SK-N-SH (cell line): ENCODE results near the gene BAIAP3. TPM values are rescaled to one million over a fixed set of nuclear protein-coding genes. Genes with fewer than 3 reads are reported as not detected.

Experiments
- CTCF ChIA-PET: fragments of 300-600, 350-600 bp; formaldehyde crosslinking; extraction: SDS; loops from one replicate; lab custom pipeline; 2021; lab: Yijun Ruan, JAX
- POLR2A ChIA-PET: fragments of 350-600 bp; sonication (Branson Sonifier 250); formaldehyde crosslinking; extraction: SDS; loops from one replicate; lab custom pipeline; 2020; ENCODE audit warnings: antibody characterized with exemption, inconsistent platforms; lab: Yijun Ruan, JAX
- DNase-seq: peaks from one replicate; pipeline ENCODE4 v3.0.0; 2012
- H2AFZ ChIP-seq: fragments of 200-600 bp; sonication (generic); 2 replicates; pipeline ENCODE4 v1.8.1; 2016; ENCODE audit warnings: antibody characterized with exemption, mild to moderate bottlenecking, low read depth
- H3F3A ChIP-seq: fragments of 200-600 bp; sonication (generic); replicated peaks from 2 replicates; pipeline ENCODE3; 2016; ENCODE audit warnings: antibody characterized with exemption, mild to moderate bottlenecking; ENCODE audit not compliant: insufficient read depth
- H3K27ac ChIP-seq, 2 experiments: fragments of 200-500 bp in 1 of 2; fragments of 200-600 bp in 1 of 2; sonication (Bioruptor generic) in 1 of 2; sonication (generic), shearing (Covaris generic) in 1 of 2; 2 replicates each; pipeline versions ENCODE4 v1.5.1 to v1.6.1; 2014 to 2016; ENCODE audit warnings: low read depth in 2 of 2, inconsistent platforms in 1 of 2, low read length in 1 of 2, mild to moderate bottlenecking in 1 of 2, mixed read lengths in 1 of 2
- H3K27me3 ChIP-seq: fragments of 200-600 bp; sonication (generic), shearing (Covaris generic); 2 replicates; pipeline ENCODE4 v1.6.1; 2016; ENCODE audit warnings: mixed run types; ENCODE audit not compliant: insufficient read depth
- H3K36me3 ChIP-seq, 2 experiments: fragments of 200-500 bp in 1 of 2; fragments of 200-600 bp in 1 of 2; sonication (Bioruptor generic) in 1 of 2; sonication (generic) in 1 of 2; replicated peaks in 1 of 2; 2 replicates each; pipeline versions ENCODE3 to v1.5.1; 2014 to 2016; ENCODE audit warnings: low read length in 1 of 2, mild to moderate bottlenecking in 1 of 2; ENCODE audit not compliant: insufficient read depth in 2 of 2, control insufficient read depth in 1 of 2
- H3K4me1 ChIP-seq, 2 experiments: fragments of 200-500 bp in 1 of 2; fragments of 200-600 bp in 1 of 2; sonication (Bioruptor generic) in 1 of 2; sonication (generic), shearing (Covaris generic) in 1 of 2; 2 replicates each; pipeline versions ENCODE4 v1.5.1 to v1.6.1; 2014 to 2016; ENCODE audit warnings: low read depth in 1 of 2, low read length in 1 of 2, mixed run types in 1 of 2; ENCODE audit not compliant: insufficient read depth in 2 of 2, control insufficient read depth in 1 of 2
- H3K4me2 ChIP-seq: fragments of 200-600 bp; sonication (generic), shearing (Covaris generic); 2 replicates; pipeline ENCODE4 v1.6.1; 2017; ENCODE audit warnings: mixed run types
- H3K4me3 ChIP-seq, 2 experiments: fragments of 200-500 bp in 1 of 2; fragments of 200-600 bp in 1 of 2; sonication (Bioruptor generic) in 1 of 2; sonication (generic), shearing (Covaris generic) in 1 of 2; 2 replicates each; pipeline versions ENCODE4 v1.5.1 to v1.8.1; 2014 to 2016; ENCODE audit warnings: low read depth in 2 of 2, inconsistent platforms in 1 of 2, low read length in 1 of 2, mild to moderate bottlenecking in 1 of 2, mixed read lengths in 1 of 2, moderate library complexity in 1 of 2
- H3K79me2 ChIP-seq: fragments of 200-600 bp; sonication (generic); 2 replicates; pipeline ENCODE4 v1.8.1; 2017; ENCODE audit warnings: mild to moderate bottlenecking; ENCODE audit not compliant: insufficient read depth
- H3K9ac ChIP-seq: fragments of 200-600 bp; sonication (generic); 2 replicates; pipeline ENCODE4 v1.6.1; 2017; ENCODE audit warnings: mixed run types
- H3K9me2 ChIP-seq: fragments of 200-600 bp; sonication (generic); 2 replicates; pipeline ENCODE4 v1.6.1; 2017; ENCODE audit warnings: mixed run types
- H3K9me3 ChIP-seq: fragments of 200-600 bp; sonication (generic); 2 replicates; pipeline ENCODE4 v1.6.1; 2017; ENCODE audit warnings: mixed run types, mild to moderate bottlenecking, moderate library complexity
- H4K20me1 ChIP-seq: fragments of 200-600 bp; sonication (generic); 2 replicates; pipeline ENCODE4 v1.6.1; 2017; ENCODE audit warnings: mild to moderate bottlenecking, mixed run types; ENCODE audit not compliant: insufficient read depth
- CHD2 ChIP-seq: fragments of 150-350 bp; IDR thresholded peaks from 2 replicates; pipeline ENCODE4 v1.6.1; 2018; ENCODE audit warnings: low read length; ENCODE audit not compliant: partially characterized antibody
- GABPA ChIP-seq: IDR thresholded peaks from 2 replicates; pipeline ENCODE4 v1.4.0; 2012; ENCODE audit warnings: low read depth, mild to moderate bottlenecking
- IRF3 ChIP-seq: fragments of 150-350 bp; IDR thresholded peaks from 2 replicates; pipeline ENCODE4 v1.6.1; 2016; ENCODE audit warnings: mild to moderate bottlenecking, low read depth, low read length
- JUND ChIP-seq: IDR thresholded peaks from 2 replicates; pipeline ENCODE4 v1.4.0; 2012
- MAX ChIP-seq: IDR thresholded peaks from 2 replicates; pipeline ENCODE4 v1.4.0; 2012; ENCODE audit warnings: low read depth
- MXI1 ChIP-seq: IDR thresholded peaks from 2 replicates; pipeline ENCODE4 v1.6.1; 2012; ENCODE audit warnings: mild to moderate bottlenecking, low read depth, low read length, improper control_type of control experiment
- NFIC ChIP-seq: IDR thresholded peaks from 2 replicates; pipeline ENCODE4 v1.4.0; 2012; ENCODE audit warnings: borderline replicate concordance
- PBX3 ChIP-seq: IDR thresholded peaks from 2 replicates; pipeline ENCODE4; 2012
- POLR2AphosphoS5 ChIP-seq: IDR thresholded peaks from 2 replicates; pipeline ENCODE4 v1.6.1; 2012; ENCODE audit warnings: low read depth, low read length
- RAD21 ChIP-seq: IDR thresholded peaks from 2 replicates; pipeline ENCODE4 v1.6.1; 2012; ENCODE audit warnings: mild to moderate bottlenecking, low read length
- RFX5 ChIP-seq: IDR thresholded peaks from 2 replicates; pipeline ENCODE4 v1.6.1; 2012; ENCODE audit warnings: mild to moderate bottlenecking, improper control_type of control experiment, low read length
- SMC3 ChIP-seq: IDR thresholded peaks from 2 replicates; pipeline ENCODE4 v1.6.1; 2012; ENCODE audit warnings: low read depth, low read length, improper control_type of control experiment
- TEAD4 ChIP-seq: IDR thresholded peaks from 2 replicates; pipeline ENCODE4 v1.4.0; 2012; ENCODE audit warnings: mild to moderate bottlenecking, borderline replicate concordance; ENCODE audit not compliant: insufficient read depth
- USF2 ChIP-seq: fragments of 150-350 bp; IDR thresholded peaks from 2 replicates; pipeline ENCODE4 v1.6.1; 2017; ENCODE audit warnings: antibody characterized with exemption, low read length, low read depth, borderline replicate concordance
- WGBS: methylation state at CpG from one replicate; pipeline ENCODE4 v1.1.6; 2017; ENCODE audit warnings: low lambda C conversion rate; 5-methylcytosine and 5-hydroxymethylcytosine counted together
- polyA plus RNA-seq, 3 experiments: library from polyadenylated mRNA; depleted of rRNA; stranded (reverse); fragments of >200 nt; gene quantifications; 2 replicates each; pipeline ENCODE4 v1.2.3, GENCODE V29; 2012

Gene BAIAP3
- polyA plus RNA-seq, 1 of the 3 experiments (the other 2 are of a cell fraction): 1.1 TPM

DNA sequence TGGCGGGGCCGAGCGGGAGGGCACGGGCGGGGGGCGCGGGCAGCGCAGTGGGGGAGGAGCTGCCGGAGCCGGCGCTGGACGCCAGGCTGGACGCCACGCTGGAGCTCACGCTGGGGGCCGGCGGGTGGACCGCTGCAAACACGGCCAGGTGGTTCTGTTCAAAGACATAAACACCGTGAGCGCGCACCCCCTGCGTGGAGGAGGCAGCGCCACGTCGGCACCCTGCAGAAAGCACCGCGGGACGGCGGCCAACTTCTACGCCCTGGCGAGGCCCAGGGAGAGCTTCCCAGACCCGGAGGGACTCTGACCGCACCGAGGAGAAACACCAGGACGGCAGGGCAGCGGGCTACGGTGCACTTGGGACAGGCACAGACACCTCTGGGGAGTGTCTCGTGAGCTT, 51.8 kb downstream of the BAIAP3 start:
- Histone ChIP-seq H3K9me3 (no peaks in the 10 kb centered on the region), H3K4me1 (no peaks in the 10 kb centered on the region; a peak in 1 of 4 replicates), H3F3A (peaks cover 10% of the 10 kb centered on the region), H3K9ac (no peak overlapping the region), H3K4me3 (no peak overlapping the region), H2AFZ (no peak overlapping the region), H3K4me2 (no peak overlapping the region), H3K79me2 (no peaks in the 10 kb centered on the region), H3K27ac (no peak overlapping the region), H3K27me3 (no peaks in the 10 kb centered on the region), H3K9me2 (no peaks in the 10 kb centered on the region), H4K20me1 (no peaks in the 10 kb centered on the region), H3K36me3 (peaks cover 0 to 3% of the 10 kb centered on the region in 2 experiments)
- TF ChIP-seq USF2: no peak
- TF ChIP-seq MAX: no peak
- no peak for TF ChIP-seq RFX5
- no peak for TF ChIP-seq SMC3
- no peak for TF ChIP-seq TEAD4
- TF ChIP-seq JUND: no peak
- TF ChIP-seq IRF3: no peak
- TF ChIP-seq MXI1: no peak
- TF ChIP-seq CHD2: no peak
- no peak for TF ChIP-seq PBX3
- no peak for TF ChIP-seq GABPA
- TF ChIP-seq NFIC: no peak
- DNase-seq: no peak
- ChIA-PET POLR2A (no interaction called here), CTCF (no interaction called here)
- 97% methylated on average over 15 of the region's 39 CpGs for WGBS

- Histone ChIP-seq H3K79me2 (no peaks in the 10 kb centered on the region), H3K9me2 (no peaks in the 10 kb centered on the region), H3K36me3 (peaks cover 0 to 6% of the 10 kb centered on the region in 2 experiments), H3K27me3 (no peaks in the 10 kb centered on the region), H4K20me1 (no peaks in the 10 kb centered on the region), H3K9me3 (no peaks in the 10 kb centered on the region), H3K4me3 (no peak overlapping the region), H3K4me2 (no peak overlapping the region), H3K9ac (no peak overlapping the region), H3F3A (no peaks in the 10 kb centered on the region), H2AFZ (no peak overlapping the region), H3K27ac (no peak overlapping the region), H3K4me1 (no peaks in the 10 kb centered on the region)
- ChIA-PET CTCF (interaction anchor here (1.0 kb wide), 1 partner anchor 8 kb away, joined by 3 read pairs; no protein-coding TSS in a partner anchor), POLR2A (interaction anchor here (0.6 kb wide), 1 partner anchor 21 kb away, joined by 3 read pairs; no protein-coding TSS in a partner anchor)
- WGBS: 96% methylated on average over 9 of the region's 16 CpGs
- no peak for DNase-seq
- TF ChIP-seq RAD21: no peak
- no peak for TF ChIP-seq JUND
- TF ChIP-seq POLR2AphosphoS5: no peak
- no peak for TF ChIP-seq CHD2
Measured at GRCh38 chr16:1387331-1387730, 53.9 kb downstream of the BAIAP3 start.
